Stimulated activated CD4-positive, alpha-beta T cell treated with anti-CD3 and anti-CD28 coated beads, TNF-alpha, amount 100 ng/mL, for 4 hours (primary cell): Measurements from ENCODE around the gene PURA.
A peak's percentile ranks its signal among the peaks of the same experiment; 100 is the strongest.

Experiments
- DNase-seq, 3 experiments: peaks; one replicate each; pipeline ENCODE4 v3.0.0-alpha.2; 2020; ENCODE audit warnings: low read depth in 3 of 3

Gene PURA

GRCh38 chr5:140109759-140110645 is 3.9 kb upstream of the PURA start:
- no peak for DNase-seq

- DNase-seq, result no peak
These were observed 3.3 kb upstream of the PURA start for GRCh38 chr5:140110646-140110957.

DNA sequence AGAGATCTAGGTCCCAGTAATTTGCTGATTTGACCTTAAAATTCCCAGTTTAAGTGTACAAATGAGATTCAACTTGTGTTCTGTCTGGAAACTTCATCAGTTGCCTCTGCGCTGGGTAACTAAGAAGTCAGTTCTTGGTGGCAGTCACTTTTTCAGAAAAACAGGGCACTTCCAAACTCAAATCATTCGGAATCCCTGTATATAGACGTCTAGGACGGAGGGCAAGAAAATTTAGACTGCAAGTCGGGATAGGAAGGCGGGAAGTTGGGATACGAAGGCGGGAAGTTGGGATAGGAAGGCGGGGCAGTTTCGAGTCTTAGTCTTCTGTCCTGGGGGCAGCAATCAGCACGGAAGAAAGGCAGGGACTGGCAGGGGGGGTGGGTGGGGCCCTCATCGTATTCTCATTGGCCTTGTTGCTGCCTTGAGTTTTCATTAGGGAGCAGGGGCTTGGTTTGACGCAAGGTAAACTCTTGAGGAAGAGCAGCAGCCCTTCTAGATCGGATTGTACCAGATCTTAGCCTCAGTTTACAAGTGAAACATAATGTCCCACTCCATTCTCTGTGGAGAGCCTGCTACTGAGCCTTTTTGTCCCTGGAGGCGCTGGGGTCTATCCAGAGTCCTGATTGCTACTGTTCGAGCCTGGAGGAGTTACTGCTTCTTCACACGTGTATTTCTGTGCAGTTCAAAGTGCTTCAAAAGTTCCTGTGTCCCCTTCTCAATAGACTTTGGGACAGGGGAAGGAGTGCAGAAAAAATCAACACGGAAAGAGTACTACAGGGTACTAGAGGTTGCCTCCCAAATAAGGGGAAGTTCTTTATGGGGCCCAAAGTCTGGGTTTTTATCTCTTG is 2.7 kb upstream of the PURA start:
- DNase-seq, result no peak

DNA sequence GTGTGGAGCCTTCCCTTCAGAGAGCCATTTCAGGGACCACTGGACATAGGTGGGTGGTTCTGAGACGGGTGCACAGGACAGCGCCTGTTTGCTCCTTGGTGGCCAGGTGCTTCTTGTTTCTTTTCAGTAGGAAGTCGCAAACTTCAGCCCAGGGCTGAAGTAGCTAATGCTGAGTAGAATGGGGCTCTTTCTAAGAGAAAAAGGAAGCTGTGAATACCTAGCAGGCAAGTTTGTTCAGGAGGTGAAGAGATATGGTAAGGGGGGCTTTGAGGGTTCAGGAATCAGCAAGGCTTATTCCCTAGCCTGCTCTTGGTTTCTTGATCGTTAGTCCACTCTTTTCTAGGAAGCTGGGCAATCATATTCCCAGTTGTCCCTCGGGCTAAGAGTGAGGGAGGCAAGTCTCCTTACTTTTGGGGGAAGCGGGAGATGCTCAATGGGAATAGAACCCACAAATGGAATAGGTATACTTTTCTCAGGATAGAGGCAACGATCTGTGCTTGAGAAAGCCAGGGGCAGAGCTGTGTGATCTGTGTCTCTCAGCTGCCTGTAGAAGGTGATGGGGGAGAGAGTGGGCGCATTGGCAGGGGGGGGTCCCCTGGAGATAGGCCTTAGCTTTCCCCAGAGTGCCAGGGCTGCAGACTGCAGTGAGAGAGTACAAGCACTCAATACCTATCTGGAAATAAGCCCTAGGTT is 1.9 kb upstream of the PURA start:
- no peak for DNase-seq

DNA sequence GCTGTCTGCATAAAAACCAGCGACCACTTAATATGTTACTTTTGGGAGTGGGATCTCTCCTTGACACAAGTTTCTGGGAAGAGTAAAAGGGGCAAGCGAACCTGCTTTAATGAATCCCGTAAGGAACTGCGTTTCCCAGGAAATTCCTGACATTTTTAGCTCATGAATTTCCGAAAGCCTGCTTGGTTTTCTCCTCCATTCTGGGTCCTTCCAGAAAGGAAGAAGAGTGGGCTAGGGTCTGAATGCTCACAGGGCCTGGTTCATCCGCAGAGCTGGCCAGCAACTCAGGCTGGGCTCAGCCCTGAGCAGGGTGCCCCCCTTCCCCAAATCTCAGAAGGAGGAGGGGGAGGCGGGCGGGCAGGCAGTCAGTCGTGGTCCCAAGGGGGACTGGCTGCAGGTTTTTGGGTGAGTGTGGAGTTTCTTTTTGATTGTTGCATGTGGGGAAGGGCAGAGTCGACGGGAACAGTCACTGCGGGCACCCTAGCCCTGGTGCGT is 1.2 kb upstream of the PURA start:
- DNase-seq, result no peak

- no peak for DNase-seq
These were observed 670 bp upstream of the PURA start for GRCh38 chr5:140113180-140113698.

DNA sequence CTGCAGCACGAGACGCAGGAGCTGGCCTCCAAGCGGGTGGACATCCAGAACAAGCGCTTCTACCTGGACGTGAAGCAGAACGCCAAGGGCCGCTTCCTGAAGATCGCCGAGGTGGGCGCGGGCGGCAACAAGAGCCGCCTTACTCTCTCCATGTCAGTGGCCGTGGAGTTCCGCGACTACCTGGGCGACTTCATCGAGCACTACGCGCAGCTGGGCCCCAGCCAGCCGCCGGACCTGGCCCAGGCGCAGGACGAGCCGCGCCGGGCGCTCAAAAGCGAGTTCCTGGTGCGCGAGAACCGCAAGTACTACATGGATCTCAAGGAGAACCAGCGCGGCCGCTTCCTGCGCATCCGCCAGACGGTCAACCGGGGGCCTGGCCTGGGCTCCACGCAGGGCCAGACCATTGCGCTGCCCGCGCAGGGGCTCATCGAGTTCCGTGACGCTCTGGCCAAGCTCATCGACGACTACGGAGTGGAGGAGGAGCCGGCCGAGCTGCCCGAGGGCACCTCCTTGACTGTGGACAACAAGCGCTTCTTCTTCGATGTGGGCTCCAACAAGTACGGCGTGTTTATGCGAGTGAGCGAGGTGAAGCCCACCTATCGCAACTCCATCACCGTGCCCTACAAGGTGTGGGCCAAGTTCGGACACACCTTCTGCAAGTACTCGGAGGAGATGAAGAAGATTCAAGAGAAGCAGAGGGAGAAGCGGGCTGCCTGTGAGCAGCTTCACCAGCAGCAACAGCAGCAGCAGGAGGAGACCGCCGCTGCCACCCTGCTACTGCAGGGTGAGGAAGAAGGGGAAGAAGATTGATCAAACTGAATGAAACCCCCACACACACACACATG is 654 bp downstream of the PURA start:
- peak in 1 of 3 experiments; percentile 33 for DNase-seq

DNA sequence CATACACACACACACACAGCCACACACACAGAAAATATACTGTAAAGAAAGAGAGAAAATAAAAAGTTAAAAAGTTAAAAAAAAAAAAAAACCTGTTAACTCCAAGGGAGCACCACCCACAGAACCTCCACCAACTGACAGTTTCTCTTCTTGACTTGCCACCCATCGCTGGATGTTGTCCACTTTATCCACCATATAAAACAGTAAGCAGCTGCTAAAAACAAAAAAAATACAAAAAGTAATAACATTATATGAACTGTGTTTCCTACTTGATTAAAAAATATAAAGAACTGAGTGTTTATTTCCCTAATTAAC is 1.2 kb downstream of the PURA start:
- no peak for DNase-seq

DNA sequence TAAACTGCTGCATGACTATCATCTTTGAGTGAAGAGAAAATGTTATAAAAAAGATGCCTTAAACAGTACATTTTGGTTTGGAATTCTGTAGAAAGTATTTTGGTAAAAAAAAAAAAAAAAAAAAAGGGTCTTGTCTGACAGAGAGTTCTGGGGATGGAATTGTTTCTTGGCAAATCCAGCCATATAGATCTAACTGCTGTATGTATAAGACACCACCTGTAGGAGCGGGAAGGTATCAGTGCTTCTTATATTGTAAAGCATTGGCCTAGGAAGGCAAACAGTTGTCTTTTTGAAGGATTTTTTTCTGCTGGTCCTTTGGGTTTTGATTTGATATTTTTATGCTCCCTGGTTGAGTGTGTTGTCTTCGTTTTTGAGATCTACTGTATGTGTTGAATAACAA is 2.8 kb downstream of the PURA start:
- DNase-seq, result no peak

- no peak for DNase-seq
These were observed 3.6 kb downstream of the PURA start for GRCh38 chr5:140117523-140117922.

DNA sequence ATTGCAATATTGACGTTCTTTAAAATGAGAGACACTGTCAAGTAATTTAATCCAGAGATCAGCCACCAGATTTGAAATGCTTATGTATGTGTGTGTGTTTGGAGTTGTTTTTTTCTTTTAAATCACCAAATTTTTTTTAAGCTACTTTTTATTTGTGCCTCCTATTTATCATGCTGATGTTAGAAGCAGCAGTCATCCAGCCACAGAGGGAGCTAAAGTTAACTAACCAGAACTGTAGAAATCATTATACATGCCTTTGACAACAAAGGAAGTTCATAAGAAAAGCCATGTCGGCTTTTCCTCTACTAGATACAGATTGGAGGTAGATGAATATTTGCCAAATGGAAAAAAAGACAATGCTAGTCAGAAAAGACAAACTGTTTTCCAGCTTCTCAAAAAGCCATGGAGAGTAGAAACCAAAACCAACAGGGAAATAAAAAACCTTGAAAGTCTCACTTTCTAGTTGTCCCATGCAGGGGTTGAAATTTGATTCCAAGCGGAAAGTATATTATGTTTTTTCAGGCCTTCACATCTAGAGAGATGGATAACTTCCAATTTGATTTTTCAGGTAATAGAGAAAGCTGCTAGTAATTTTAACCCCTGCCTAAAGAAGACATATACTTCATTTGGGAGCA is 4.5 kb downstream of the PURA start:
- no peak for DNase-seq

DNA sequence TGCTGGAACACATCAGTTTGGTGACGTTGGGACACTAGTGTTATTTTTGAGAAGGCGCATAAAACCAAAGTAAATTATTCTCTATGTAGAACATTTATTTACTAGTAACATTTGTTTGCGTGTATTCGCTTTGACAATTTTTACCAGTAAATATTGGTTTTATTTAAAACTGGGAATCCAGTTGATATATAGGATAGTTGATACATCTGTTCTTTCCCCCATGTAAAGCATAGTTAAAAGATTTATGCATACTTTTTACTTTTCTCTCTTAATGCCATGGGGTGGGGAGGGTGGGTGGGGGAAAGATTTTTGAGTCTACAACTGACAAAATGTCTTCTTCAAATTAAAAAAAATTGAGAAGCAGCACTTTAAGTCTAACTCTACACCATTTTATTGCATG is 11.7 kb downstream of the PURA start, which contains the start of gene IGIP:
Gene IGIP (plus strand): TSS at position 301 of the 400 bp plus-strand sequence. CDS start 2,540 bp downstream, outside the sequence.
- no peak for DNase-seq

GRCh38 chr5:140126315-140127012 is 12.6 kb downstream of the PURA start:
- no peak for DNase-seq

DNA sequence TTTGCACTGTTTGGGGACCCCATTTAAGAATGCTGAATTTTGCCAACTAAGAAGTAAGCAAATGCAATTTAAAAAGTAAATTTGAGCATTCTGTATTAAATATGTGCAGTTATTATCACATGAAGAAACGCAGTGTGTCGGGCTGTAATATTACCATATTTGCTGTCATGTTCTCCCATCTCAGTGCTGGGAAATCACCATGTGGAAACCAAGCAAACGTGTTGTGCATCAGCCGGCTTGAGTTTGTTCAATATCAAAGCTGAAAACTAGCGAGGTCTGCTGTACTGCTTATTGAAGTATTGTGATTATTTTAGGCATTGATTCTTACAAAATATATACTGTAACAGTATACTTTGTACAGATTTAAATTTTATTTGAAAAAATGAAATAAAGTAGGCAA is 14.5 kb downstream of the PURA start:
- DNase-seq, result no peak

GRCh38 chr5:140130949-140131733 is 17.2 kb downstream of the PURA start:
- DNase-seq, result no peak

DNA sequence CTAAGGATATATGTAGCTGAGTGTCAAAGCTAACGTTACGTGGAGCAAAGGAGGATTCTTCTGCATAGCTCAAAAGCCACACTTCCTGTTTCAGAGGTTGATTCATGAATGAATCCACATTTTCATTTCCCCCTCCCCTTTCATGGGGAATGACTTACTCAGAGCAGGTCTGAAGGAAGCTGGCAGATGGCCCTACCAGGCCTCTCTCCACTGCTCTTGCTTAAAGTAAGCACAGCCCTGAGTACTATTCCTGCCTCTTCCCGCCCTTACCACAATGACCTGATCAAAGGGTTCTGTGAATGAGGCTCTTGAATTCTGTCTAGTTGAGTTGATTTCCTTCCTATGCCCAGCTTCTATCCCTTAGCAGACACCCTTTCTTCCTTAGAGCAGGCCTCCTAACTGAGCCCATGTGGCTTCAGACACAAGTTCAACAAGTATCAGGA is 18.1 kb downstream of the PURA start:
- no peak for DNase-seq

DNA sequence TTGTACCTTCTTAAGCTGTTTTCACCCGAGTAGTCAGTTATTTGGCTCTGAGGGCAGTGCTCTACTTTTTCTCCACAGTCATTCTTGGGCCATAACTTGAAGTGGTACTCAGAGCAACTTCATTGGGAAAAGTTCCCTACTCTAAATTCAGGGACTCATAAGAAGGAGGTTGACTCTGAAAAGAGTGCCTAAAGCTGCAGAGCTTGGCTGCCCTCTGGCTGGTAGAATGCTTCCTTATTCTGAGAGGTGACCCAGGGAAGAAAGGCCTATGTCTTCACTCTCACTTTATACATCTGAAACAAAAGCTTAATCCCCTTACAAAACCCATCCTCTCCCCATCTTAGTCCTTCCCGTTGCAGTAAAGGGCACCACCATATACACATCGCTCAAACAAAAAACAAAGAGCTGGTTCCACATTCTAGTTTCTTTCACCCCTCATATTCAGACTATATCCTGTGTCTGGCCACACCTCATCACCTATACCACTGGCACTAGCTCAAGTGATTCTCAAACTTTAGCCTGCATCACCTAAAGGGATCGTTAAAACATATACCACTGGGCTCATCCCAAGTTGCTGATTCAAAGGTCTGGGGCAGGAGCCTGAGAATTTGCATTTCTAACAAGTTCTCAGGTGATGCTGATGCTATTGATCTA is 19.7 kb downstream of the PURA start:
- DNase-seq, result no peak

GRCh38 chr5:140134277-140134935 is 20.5 kb downstream of the PURA start:
- no peak for DNase-seq
